Measurements from ENCODE around the gene SLC9C2.
"Not testable (repeated sequence)": the region's sequence is repeated elsewhere in the genome, so short reads cannot be mapped to it uniquely, and the experiment has no call there.

- not testable (repeated sequence) for TF ChIP-seq EP300 (IDR thresholded peaks at IDR 0.05; ENCODE audit: low read depth); POLR2A (IDR thresholded peaks at IDR 0.05); CTCF (IDR thresholded peaks at IDR 0.05)
Measured at GRCh38 chr1:173462666-173463065, 140.2 kb downstream of the SLC9C2 start.
